Measurements from ENCODE around the gene INSR.
A peak's percentile ranks its signal among the peaks of the same experiment; 100 is the strongest.

The INSR gene

DNA sequence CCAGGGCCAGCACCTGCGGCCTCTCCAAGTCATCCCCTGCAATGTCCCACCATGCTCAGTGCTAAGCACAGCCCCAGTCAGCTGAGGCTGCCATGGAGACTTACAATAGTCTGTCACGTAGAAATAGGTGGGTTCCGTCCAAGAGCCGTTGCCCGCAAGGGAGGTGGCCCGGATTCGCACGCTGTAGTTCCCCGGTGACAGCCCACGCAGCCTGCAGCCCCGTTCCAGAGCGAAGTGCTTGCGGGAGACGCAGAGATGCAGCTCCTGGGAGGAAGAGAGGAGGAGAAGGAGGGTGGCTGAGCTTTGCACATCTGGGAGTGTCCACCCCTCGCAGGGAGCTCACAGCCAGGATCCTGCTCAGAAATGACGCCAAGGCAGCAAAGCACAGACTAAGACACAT lies 162.2 kb downstream of the INSR start:
- DNase-seq = no peak

DNA sequence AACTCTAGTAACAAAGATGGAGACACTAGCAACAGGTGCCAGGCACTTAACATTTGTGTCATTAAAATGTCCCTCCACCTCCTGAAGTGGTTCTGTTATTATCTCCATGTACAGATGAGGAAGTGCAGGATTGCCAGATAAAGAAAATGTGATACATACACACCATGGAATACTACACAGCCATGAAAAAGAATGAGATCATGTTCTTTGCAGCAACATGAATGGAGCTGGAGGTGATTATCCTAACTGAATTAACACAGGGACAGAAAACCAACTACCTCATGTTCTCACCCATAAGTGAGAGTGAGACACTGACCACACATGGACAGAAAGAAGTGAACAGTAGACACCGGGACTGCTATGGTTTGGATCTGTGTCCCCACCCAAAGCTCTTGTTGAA lies 164.2 kb downstream of the INSR start:
- DNase-seq = no peak

DNA sequence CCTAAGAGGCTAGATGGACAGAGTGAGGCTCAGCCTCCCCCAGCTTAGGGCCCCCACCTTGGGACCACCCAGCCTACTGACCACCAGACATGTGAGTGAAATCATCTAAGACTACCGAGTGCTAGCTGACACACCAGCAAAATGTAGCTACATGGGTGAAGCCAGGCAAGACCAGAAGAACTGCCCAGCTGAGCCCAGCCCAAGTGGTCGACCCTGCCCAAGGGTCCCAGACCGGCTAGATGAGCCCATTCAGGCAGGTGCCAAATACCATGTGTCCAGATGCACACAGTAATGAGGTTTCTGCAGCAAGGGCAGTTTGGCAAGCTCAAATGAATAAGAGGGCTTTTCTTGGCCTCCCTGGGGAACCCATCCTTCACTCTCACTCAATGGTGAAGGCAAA lies 168.1 kb downstream of the INSR start:
- DNase-seq = no peak

DNA sequence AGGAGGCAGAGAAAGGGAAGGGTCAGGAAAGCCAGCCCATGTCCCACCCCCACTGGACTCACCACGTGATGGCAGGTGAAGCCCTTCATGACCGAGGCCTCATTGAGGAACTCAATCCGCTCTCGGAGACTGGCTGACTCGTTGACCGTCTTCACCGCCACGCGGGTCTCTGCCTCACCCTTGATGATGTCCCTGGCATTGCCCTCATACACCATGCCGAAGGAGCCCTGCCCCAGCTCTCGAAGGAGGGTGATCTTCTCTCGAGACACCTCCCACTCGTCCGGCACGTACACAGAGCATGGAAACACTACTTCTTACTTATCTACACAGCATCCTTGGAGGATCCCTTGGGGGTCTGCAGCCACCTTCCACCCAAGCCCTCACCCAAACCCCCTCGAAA lies 169.0 kb downstream of the INSR start:
- no peak for DNase-seq

DNA sequence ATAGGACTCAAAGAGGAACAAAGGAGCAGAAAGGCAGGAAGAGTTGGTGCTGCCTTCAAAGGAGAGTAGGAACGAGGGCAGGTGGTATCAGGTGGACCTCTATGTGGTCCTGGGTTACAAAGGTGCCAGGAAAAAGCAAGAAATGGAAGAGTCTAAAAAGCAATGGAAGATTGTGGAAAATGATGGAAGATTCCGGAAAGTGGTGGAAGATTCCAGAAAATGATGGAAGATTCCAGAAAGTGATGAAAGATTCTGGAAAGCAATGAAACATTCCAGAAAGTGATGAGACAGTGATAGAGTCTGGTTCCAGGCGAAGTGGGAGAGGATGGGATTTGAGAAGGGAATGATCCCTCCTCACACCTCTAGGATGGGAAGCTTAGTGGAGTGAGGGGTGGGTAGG lies 169.4 kb downstream of the INSR start:
- DNase-seq = no peak

DNA sequence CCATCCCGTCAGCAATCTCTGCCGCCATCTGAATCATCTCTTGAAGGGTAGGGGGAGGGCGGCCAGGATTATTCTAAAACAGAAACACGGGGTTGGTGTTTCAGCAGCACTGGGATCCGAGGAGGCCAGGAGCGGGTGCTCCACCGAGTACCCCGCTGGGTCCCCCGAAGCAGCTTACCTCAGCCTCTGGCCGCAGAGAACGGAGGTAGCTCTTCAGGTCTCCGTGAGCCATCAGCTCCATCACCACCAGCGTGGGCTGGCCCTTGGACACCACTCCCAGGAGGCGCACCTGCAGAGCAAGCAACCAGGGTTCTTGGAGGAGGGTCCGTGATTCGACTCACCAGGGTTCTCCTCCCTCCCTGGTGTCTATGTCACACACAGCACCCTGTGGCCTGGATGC lies 171.5 kb downstream of the INSR start:
- no peak for DNase-seq

DNA sequence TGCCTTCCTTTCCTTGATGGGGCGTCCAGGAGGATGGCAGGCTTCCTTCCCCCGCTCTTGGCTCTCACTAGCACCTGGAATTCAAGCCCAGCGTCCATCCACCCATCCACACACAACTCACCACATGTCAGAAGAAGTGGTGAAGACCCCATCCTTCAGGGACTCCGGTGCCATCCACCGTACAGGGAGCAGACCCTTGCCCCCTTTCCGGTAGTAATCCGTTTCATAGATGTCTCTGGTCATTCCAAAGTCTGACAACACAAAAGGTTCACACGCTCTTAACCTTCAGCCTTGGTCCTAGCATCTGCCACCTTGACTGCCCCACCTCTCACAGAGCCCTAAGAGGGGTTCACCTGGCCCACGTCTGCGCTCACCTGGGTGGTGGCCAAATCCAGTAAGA lies 173.7 kb downstream of the INSR start:
- DNase-seq = no peak

DNA sequence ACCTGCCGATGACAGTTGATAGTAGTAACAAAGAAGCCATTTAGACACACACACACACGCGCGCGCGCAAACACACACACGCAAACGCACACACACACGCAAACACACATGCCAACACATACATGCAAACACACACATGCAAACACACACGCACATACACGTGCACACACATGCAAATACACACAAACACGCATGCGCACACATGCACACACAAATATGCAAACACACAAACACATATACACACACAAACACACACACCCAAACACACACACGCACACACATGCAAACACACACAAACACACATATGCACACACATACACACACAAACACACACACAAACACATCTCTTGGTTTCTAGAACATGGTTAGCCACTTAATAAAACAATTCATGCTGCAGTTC lies 174.6 kb downstream of the INSR start:
- DNase-seq = no peak

DNA sequence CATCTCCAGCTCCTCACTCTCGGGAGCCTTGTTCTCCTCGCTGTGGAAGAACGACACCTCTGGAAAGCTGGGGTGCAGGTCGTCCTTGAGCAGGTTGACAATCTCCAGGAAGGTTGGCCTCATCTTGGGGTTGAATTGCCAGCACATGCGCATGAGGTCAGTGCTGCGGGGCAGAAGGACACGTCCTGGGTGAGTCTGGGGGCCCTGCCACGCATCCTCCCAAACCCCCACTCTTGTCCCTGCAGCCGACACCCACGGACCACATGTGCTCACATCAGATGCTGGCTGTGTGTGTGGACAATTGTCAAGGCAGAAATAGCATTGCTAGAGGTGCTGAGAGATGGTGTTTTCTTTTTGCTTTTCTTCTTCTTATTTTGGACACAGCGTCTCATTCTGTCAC lies 177.0 kb downstream of the INSR start:
- no peak for DNase-seq

DNA sequence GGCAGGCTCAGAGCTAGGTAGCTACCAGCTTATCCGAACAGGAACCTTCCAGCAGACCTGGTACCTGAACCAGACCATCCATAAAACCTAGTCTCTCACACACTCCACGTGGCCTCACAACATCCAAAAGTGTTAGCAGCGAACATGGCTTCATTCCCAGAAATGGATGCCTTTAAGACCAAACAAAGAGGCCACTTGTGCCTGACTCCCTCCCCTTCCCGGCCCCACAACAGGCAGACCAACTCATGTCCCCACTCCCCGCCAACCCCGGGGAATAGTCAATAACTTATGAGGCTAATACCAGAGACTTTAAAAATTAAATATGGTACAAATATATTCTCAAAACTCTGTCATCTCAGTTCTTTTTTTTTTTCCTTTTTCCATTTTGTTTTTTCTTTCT lies 178.5 kb downstream of the INSR start:
- DNase-seq = no peak

DNA sequence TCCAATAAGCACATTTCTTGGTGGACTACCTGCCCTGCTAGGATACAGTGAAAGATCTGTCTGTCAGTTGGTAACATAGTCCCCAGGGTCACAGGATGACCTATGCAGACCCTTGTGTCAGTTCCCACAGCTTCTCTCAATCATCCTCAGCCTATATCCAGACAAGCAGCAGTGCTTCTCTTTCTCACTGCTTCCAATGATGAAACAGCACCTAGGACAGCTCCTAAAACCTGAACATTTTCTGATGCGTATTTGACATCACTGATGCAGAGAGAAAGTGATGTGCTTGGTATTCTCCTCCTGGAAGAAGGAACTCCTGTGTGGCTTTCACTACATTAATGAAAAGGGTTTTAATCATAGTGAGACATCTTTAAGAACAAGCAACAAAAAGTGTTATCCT lies 181.0 kb downstream of the INSR start:
- DNase-seq = no peak

DNA sequence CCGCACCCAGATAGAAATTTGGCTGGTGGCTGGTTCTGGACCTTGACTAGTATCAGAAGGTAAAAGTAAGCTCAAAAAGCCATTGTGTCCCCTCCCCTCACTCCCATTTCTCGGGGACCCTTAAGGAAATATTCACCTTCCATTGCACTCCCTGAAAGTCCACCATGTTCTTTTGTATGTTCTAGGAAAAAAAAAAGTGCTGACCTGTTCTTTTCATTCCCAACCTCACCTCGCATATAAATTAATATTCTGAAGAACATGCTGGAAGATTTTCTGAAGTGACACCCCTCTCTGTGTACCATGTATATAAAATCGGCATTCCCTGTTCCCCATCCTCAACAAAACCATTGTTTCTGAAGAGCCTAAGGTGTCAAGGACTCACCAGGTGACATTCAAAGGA lies 181.5 kb downstream of the INSR start:
- DNase-seq = no peak

DNA sequence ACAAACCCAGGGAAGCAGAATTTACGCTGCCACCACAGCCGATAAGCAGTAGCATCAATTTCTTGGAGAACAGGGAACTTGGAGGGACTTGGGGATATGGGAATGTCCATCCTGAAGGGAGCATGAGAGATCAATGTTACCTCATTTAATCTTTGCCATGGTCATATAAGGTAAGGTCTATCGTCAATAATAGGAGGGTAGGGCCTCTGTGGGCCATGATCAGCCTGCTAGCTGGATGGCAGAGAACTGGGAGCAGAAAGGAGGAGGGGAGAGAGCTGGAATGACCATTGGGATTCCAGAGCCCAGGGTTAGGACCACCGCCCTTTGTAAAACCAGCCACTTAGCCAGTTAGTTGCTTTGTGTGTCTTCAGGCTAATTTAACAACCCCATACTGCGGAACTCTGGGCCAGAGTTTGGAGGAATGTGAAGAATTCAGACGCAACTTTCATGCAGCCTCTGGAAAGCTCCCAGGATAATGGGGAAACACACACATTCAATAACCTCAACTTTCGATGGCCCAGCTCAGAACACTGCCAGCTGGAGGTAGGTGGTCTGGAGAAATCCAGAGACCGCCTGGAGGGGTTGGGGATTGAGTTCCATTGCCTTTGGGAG lies 184.4 kb downstream of the INSR start:
- no peak for DNase-seq

DNA sequence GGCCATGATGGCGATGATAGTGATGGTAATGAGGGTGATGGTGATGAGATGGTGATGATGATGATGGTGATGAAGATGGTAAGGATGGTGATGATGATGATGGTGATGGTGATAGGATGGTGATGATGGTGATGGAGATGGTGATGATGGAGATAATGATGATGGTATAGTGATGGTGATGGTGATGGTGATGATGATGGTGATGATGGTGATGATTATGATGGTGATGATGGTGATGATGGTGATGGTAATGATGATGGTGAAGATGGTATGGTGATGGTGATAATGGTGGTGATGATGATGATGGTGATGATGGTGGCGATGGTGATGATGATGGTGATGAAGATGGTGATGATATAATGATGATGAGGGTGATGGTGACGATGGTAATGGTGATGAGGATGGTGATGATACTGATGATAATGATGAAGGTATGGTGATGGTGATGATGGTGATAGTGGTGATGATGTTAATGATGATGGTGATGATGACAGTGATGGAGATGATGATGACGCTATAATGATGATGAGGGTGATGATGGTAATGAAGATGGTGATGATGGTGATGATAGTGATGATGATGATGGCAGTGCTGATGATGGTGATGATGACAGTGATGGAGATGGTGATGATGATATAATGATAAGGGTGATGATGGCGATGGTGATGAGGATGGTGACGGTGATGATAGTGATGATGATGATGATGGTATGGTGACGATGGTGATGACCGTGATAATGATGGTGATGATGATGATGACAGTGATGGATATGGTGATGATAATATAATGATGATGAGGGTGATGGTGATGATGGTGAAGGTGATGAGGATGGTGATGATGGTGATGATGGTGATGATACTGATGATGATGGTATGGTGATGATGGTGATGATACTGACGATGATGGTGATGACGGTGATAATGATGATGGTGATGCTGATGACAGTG lies 187.2 kb downstream of the INSR start:
- DNase-seq = no peak

DNA sequence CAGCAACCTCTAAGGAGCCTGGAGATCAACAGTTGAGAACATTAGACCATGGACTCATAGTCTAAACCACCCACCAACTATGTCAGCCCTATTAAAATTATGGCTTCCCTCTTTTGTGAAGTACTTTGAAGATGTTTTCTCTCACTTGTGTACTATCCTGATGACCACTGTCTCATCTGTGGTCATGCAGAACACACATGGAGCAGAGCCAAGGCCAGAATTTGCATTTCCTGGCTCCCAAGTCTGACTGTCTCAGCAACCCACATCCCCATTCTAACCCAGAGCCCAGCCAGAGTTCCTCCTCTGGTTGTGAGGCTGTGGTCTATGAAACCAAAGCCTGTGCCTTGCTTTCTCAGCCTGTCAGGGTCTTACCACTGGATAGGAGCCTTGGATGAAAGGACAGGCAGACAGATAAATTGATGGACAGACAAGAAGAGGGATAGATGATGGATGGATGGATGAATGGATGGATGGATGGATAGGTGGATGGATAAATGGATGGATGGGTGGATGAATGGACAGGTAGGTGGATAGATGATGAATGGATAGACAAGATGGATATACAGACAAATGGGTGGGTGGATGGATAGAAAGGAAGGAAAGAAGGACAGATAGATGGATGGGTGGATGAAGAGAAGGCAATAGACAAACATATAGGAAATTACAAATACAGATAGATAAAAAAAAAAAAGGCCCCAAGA lies 189.3 kb downstream of the INSR start:
- DNase-seq = no peak

DNA sequence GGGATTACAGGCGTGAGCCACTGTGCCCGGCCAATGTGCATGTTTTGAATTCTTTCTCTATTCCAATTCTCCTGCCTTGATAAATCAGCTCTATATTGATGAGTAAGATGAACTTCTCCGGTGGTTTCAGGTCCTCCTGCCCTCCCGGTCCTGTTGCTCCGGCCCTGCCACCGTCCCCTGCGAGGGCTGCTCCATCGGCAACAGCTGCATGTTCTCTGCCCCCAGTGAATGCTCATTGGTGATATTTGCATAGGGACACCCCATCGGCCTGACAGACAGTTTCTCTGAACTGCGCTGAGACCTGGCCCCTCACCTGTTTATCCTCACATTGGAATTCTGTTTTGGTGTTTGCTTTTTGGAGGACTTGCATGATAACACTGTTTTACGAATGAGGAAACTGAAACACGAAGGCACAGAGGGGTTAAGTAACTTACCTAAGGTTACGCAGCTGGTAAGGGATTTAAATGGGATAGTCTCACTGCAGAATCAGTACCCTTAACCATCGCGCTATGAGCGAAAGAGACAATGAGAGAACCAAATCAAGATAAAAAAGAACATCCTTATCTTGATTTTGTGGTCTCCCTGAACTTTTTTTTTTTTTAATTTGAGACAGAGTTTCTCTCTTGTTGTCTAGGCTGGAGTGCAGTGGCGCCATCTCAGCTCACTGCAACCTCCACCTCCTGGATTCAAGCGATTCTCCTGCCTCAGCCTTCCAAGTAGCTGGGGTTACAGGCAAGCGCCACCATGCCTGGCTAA lies 192.5 kb downstream of the INSR start:
- DNase-seq = no peak

DNA sequence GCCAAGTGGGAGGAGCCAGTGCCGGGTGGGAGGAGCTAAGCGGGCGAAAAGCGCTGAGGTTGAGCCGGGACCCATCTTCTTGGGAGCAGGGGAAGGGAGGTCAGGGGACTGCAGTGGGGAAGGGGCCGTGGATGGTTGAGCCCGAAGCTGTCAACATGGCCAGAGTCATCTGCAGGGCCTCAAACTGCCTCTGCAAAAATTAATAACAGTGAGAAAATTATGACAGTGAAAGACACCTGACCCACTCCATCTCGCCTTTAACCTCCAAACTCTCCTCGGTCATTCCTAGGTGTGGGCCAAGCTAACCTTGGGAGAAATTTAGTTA lies 194.7 kb downstream of the INSR start:
- no peak for DNase-seq

DNA sequence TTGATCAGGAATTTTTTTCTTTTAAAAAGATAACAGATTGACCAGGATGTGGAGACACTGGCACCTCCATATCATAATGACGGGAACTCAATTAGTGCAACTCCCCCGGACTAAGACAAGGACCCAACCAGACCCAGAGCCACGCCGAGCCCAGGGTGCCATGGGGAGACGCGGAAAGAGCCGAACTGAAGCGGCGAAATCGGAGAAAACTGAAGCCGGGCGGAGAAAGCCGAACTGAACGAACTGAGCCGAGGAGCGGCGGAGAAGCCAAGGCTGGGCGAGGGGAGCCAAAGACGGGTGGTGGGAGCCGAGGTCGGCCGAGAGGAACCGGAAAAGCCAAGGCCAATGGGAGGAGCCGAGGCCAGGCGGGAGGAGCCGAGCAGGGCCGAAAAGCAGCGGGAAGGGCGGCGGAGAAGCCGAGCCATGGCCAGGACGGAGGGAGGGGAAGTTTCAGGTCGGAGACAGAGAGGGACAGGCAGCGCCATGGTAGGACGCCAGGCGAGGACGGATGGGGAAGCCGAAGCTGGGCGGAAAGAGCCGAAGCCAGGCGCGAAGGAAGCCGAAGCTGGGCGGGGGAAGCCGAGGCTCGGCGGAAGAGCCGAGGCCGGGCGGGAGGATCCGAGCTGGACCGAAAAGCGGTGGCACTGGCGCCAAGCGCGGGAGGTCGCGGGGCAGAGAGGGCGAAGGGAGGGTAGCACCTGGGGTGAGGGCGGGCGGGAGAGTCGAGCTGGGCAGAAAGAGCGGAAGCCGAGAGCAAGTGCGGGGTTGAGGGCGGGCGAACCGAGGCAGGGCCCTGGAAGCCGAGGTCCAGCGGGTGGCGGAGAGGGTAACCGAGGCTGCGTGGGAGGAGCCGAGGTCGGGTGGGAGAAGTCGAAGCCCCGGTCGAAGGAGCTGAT lies 195.3 kb downstream of the INSR start:
- DNase-seq = peak; percentile 70 to 76

DNA sequence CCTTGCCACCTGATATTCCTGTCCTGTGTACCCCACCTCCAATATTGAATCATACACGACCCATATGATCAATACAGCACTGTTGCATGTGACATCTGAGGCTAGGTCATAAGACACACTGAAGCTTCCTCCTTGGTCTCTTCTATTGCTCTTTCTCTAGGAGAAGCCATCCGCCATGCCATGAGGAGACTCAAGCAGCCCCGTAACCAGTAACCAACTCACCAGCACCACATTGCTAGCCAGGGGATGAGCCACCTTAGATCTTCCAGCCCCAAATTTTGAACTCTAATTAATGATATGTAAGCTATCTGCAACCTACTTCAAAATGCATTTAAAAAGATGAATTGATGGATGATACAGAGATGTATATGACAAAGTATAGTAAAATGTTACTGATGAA lies 196.1 kb downstream of the INSR start:
- DNase-seq = no peak

DNA sequence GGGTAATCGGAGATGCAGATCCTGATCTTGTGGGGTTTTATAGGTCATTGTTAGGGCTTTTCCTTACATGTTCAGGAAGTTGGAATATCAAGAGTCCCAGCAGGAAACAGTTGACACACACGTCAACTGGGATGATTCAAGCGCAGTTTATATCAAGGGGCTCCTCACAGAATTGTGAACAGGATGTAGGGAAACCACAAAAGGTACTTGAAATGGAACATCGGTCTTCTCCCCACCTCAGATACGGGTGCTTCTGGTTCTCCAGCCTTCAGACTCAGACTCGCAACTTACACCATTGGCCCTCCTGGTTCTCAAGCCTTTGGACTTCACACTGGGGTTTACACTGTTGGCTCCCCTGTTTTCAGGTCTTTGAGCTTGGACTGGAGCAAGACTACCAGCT lies 205.2 kb downstream of the INSR start:
- DNase-seq = no peak

DNA sequence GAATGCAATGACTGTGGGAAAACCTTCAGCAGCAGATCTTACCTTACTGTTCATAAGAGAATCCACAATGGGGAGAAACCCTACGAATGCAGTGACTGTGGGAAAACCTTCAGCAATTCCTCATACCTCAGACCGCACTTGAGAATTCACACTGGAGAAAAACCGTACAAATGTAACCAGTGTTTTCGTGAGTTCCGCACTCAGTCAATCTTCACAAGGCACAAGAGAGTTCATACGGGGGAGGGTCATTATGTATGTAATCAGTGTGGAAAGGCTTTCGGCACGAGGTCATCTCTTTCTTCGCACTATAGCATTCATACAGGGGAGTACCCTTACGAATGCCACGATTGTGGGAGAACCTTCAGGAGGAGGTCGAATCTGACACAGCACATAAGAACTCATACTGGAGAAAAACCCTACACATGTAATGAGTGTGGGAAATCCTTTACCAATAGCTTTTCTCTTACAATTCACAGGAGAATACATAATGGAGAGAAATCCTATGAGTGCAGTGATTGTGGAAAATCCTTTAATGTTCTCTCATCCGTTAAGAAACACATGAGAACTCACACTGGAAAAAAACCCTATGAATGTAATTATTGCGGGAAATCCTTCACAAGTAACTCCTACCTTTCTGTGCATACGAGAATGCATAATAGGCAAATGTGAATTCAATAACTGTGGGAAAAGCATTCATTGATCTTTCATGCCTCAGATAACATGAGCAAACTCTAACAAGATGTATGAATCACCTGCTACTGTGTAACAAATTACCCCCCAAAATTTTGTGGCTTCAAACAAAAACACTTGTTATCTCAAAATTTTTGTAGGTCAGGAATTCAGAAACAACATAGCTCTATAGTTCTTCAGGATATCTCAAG lies 210.9 kb downstream of the INSR start:
- no peak for DNase-seq
